ENCODE data around the gene RFX3.

The RFX3 gene

DNA sequence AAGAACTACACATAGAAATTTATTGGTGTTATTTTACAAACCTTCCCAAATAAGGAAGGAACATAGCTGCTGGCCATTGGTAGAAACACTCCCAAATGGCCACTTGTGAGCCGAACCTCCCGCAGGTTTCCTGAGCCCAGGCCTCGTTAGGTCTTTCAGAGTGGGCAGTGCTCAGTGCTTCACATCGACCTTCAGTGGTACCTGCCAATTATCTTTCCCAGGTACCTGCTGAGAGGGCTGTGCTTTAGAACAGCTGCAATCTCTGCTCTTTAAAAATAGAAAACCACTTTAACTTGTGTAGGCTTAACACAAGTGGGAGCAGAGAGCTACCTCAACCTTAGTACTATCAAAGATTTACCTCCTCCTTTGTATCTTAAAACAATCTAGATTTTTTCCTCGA is 334.1 kb downstream of the RFX3 start:
- DNase-seq, result no peak

DNA sequence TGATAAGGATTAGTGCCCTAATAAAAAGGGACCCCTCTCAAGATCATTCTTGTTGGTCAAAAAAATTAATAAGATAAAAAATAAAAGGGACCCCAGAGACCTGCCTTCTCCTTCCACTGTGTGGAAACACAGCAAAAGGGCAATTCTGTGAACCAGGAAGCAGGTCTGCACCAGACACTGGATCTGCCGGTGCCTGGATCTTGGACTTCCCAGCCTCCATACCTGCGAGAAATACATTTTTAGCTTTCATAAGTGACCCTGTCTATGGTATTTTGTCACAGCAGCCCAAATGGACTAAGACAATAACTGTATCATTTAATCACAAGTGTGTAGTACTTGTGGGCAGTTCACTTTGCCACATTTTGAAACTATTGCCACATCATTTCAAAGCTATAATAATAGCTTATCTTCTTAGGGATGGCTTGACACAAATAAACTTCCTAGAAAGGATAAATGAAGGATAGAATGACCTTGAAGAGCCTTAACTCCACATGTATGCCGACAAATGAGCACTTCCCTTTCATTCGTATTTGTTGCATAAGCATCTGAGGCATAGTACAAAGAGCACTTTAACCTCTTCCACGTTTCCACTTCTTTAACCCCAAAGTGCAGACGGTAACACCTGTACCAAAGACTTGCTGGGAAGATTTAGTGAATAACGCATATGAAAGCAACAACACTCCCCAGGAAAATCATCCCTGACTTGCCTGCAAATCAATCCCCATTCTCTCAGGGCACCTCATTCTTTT is 336.5 kb downstream of the RFX3 start:
- DNase-seq, result no peak

DNA sequence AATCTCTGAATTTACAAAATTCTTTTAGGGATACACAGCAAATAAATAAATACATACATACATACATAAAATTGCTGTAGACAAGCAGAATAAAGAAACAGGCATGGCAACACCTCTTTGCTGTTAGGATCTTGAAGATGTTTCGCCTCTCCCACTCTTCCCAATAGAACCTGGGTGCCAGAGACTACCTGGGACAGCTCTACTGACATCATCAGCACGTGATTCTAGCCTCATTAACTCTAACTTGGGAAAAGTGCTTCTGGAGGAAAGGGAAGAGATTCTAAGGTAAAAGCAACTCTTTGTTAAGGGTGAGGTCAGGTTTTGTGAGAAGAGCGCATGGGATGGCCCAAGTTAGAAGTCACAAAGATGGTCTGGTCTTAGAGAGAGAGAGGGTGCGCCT is 339.1 kb downstream of the RFX3 start:
- DNase-seq, result no peak

DNA sequence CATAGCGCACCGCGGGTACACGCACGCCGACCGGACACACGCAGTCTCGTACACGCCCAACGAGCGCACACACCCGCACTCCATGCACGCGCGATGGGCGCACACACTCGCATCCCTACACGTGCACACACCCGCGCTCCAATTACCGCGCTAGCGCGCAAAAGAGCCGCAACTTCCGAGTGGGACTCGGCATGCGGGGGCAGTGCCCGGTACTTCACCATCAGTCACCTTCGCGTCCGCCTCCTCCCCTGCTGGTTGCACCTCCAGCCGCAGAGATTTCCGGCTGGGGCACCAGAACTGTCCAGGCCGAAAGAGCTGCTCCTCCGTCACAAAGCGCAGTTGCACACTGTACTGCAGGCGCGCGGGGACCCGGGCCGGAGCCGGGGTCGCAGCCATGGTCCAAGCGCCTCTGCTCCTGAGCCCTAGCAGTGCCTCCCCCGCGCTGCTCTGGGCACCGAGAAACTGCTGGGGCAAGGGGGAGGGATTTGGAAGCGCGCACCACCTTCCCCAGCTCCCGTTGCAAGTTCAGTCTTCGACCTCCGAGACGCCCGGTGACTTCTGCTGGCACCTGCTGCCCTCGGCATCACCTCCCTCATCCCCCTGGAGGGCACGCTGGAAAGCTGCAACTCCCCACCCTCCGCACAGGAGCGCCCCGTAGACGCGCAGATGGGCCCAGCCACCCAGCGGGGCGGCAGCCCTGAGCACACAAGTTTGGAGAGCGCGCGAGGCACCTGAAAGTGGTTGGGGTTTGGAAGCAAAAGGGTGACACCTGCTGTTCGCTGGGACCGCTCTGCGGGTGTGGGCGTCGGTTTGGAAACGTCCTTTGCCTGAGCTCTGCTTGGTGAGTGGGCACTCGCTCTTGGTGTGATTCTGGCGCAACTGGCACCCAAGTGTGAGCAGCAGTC is 344.5 kb downstream of the RFX3 start:
- no peak for DNase-seq

DNA sequence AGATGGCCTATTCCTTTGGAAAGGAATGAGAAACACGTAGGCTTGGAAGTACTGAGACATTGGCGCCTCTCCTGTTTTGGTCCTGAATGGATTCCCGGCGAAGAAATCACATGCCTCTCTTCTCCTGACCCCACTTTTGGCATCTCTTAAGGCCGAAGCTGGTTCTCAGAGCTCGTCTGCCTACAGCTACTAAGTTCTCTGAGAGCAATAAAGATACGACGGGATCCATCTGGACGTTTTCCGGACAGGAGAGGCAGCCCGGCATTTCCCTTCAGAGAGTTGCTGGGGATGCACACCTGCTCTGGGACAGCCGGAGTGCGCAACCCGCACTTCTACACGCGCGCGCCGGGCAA is 345.1 kb downstream of the RFX3 start:
- DNase-seq, result no peak

DNA sequence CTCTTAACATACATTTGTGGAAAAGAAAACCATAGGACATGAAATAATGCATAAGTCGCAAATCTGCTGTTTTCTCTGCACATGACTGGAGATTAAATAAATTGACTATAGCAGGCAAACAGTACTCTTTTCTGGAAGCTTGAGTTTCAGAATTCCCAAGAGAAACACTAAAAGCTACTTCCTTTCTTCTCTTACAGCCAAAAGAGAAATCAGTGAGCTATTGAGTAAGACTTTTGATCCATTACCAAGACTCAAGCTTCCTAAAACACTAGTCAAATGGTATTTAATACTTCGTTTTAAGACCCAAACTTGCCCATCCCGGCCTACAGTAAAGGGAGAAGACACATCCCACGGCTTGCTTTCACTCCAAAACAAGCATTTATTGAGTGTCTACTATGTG is 346.1 kb downstream of the RFX3 start:
- DNase-seq, result no peak

DNA sequence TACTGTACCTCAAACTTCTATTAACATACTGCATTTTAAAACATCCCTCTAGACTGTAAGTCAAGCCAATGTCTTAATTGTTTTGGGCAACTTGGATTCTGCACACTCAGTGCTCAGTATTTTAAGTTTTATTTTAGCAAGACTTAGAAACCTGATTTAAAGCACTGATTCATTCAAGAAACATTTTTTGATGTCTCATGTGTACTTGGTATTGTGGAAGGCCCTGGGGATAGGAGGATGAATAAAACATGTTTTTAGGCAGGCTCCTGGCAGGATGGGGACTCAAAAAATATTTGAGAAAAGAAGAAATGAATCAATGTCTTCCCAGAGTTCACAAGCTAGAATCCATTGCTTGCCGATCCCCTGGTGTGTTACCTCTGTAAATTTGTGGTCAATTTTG is 347.9 kb downstream of the RFX3 start:
- DNase-seq, result no peak

DNA sequence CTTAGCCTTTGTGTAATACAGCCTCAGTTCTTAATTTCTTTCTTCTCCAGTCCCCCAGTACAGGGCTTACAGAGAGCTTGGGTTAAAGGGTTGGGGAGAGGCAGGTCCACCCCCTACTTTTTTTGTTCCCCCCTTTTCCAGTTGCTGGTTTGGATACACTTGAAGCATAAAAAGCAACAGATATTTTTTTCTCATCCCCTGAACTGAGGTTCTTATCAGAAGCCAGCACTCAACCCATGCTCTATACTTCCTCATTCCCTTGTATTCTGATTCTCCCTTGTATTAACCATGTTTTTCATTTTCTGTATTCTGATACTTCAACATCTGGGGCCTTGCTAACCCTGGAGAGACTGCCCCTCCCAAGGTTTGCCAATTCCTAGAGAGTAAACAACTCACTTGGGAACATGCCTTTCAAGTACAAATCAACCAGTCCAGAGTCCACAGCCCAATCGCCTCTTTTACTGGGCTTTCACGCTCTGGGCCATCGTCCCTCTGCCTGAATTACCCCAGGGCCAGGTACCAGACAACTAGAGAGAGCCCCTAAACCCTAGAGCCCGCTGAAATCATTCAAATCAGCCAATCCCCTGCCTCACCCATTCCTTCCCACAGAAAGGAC is 348.5 kb downstream of the RFX3 start:
- DNase-seq, result no peak

DNA sequence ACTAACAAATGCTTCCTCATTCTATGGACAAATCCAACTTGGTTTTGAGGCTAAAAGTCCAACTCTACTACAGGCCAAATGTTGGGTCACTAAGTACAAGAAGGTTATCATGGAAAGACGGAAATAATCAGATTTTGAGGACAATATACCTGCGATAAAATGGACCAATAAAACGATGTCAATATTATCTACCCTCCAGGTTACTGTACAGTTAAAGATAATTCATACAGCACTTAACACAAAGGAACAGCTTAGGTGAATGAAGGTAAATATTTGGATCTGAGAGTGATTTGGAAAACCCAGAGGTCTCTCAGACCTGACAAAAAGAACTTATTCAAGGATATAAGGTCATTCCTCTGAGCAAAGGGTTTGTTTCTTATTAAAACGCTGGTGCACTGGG is 352.4 kb downstream of the RFX3 start:
- no peak for DNase-seq

DNA sequence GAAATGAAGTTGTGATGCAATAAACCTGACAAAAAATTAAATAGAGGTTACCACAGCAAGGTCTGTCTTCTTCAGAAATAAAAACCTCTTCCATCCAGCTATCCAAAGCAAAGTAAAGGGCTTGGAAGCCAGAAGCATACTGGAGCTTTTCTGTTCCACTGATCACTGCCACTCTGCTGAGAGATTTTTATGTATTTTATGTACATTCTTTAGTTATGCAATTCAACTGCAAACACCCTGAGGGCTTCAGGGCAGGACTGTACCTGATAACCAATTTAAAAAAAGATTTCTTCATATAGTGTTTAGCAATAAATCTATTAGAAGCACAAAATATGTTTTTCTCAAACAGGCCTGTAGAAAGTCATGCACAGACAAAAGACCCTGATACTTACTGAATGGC is 355.0 kb downstream of the RFX3 start:
- no peak for DNase-seq

Data from activated gamma-delta T cell (primary cell).